Activated CD4-positive, alpha-beta T cell treated with anti-CD3 and anti-CD28 coated beads, Interleukin-2, amount 50 U/mL, for 24 hours (primary cell): ENCODE measurements around the gene MID1IP1.

Source experiments
- DNase-seq, 2 donors: peaks; one replicate each; pipeline ENCODE4 v3.0.0-alpha.2; 2020; ENCODE audit warnings: low read depth in 1 of 2, low spot score in 1 of 2

The MID1IP1 gene

GRCh38 chrX:38811515-38812243 lies 10.4 kb downstream of the MID1IP1 start:
- no peak for DNase-seq

DNA sequence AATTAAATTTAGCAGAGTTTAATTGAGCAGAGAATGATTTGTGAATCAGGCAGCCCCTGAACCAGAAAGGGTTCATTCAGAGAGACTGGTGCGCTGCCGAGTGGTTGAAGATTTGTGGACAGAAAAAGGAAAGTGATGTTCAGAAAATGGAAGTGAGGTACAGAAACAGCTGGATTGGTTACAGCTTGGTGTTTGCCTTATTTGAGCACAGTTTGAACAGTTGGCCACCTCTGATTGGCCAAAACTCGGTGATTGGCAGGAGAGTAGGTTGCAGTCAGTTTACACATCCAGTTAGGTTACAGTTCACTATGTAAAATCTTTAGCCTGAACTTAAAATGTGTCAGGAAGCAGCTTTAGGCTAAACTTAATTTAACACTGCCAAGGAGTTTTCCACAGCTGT lies 14.9 kb downstream of the MID1IP1 start:
- DNase-seq, result no peak

DNA sequence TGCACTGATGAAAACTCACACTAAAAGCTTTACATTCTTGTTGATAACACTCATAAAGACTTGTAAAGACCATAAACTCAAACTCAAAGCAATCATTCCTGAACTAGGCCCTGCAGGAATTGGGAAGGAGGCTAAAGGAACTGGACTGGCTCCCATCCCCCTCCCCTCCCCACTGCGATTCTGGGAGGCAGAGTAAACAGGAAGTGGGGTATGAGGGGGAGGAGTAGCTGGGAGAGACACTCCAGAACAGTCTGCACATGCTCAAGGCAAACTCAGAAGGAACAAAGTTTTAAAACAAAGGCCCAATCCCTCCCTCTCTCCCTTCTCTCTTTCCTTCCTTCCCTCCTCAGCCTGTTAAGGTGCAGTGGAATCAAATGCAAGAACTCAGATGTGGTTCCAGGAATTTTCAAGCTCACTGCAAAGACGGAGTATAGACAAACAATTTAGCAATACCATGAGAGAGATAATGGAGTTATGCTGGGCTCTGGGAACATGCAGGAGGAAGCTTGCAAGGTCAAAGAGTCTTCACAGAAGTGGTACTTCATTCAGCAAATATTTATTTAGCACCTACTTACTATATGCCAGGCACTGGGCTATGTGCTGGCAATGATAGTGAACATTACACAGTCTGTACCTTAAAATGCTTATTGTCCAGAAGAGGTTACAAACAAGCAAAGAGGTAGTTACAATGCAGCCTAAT lies 15.9 kb downstream of the MID1IP1 start:
- no peak for DNase-seq

GRCh38 chrX:38819163-38819562 lies 17.9 kb downstream of the MID1IP1 start:
- DNase-seq, result no peak

GRCh38 chrX:38819709-38820108 lies 18.4 kb downstream of the MID1IP1 start:
- no peak for DNase-seq

- no peak for DNase-seq
Observed at GRCh38 chrX:38820751-38821150, 19.5 kb downstream of the MID1IP1 start.

DNA sequence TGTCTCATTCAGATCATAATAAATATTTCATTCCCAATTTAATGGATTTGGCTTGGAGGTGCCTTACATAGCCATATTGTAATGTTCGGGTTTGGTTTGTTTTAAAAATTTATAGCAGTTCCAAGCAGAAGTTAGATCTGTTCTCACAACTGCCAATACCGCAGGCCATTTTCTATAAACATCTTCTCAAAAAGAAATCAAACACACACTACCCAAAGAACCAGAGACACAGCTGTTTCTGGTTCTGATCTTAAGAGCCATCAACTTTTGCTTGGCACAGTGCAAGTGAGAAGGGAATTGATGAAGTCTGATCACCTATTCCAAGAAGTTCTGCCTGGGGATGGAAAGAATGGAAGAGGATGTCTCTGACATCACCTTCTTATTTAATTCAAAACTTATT lies 22.9 kb downstream of the MID1IP1 start:
- DNase-seq, result no peak

GRCh38 chrX:38831949-38832348 lies 30.7 kb downstream of the MID1IP1 start:
- no peak for DNase-seq

DNA sequence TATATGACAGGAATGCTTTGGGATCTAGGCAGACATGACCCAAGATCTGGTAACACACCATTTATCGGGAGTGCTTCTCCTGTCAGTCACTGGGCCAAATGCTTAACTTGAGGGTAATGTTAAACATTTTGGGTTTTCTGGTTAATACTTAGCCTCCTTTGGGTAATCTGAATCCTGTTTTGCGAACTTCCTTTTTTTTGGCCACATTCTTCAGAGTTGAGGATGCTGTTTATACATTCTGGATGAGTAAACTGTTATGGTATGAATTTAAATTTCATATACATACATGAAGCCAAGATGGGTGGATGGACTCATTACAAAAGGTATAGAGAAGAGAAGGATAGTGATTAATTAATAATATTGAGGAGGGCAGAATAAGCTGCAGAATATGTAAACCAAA lies 36.1 kb downstream of the MID1IP1 start:
- DNase-seq, result no peak

- DNase-seq, result no peak
Observed at GRCh38 chrX:38839277-38839676, 38.0 kb downstream of the MID1IP1 start.

- DNase-seq, result no peak
Observed at GRCh38 chrX:38839944-38840343, 38.7 kb downstream of the MID1IP1 start.

DNA sequence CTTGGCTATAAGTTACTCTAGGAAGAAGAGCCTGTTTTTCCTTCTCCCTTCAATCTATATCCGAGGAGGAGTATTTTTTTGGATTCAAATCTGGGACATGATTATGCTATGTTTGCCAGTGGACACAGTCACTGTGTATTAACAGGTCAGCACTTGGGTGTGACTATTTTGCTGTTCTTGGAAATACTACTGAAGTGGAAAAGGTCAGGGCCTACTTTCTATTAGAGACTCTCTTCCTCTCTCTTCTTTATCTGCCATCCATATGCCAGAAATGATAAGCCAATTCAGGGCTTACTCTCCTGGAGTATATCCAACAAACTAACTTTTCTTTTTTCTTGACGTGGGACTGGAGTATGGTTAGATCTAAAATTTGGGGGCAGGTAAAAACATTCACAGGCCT lies 40.5 kb downstream of the MID1IP1 start:
- DNase-seq, result no peak

GRCh38 chrX:38845426-38845825 lies 44.2 kb downstream of the MID1IP1 start:
- no peak for DNase-seq

DNA sequence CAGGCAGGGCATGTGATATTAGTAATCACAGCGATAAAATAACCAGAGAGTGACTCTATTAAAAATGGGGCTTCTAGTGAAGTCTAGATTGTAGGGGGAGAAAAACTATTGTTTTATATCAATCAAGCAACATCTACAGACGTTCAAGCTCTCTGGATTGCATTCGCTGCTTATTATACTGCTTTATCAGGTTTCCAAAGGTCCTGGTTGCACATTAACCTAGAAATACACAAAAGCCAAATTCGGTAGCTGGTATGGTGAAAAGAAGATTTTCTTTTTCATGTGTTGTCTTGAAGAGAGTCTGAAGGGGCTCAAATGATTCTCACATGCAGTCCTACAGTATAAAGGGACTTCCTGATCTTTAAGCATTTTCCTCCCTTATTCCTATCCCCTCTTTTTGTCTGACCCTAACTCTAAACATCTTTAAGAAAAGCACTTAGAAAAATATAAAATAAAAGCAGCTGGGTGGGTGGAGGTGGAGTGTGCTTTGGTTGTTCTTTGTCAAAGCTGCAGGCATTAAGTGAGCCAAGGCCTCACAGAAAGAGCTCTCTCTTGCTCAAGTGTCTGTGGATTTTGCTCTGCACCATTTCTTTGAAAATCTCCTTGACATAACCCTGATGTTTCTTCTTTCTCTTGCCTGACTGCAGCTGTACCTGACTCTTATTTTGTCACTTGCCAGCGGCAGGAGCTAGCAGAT lies 46.1 kb downstream of the MID1IP1 start:
- no peak for DNase-seq

DNA sequence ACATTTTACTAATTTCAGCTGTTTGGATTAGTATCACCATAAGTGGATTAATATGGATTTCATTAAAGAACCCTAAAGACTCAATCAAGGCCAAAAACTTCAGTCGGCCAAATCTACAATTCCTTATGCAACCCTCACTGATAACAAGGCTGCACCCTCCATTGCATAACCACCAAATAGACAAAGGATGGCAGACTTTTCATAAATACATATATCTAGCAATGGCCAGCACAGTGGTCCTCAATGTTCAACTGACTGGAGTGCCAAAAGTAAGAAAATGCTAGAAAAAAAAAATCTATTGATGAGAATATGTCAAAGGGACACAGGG lies 46.6 kb downstream of the MID1IP1 start:
- DNase-seq, result no peak

DNA sequence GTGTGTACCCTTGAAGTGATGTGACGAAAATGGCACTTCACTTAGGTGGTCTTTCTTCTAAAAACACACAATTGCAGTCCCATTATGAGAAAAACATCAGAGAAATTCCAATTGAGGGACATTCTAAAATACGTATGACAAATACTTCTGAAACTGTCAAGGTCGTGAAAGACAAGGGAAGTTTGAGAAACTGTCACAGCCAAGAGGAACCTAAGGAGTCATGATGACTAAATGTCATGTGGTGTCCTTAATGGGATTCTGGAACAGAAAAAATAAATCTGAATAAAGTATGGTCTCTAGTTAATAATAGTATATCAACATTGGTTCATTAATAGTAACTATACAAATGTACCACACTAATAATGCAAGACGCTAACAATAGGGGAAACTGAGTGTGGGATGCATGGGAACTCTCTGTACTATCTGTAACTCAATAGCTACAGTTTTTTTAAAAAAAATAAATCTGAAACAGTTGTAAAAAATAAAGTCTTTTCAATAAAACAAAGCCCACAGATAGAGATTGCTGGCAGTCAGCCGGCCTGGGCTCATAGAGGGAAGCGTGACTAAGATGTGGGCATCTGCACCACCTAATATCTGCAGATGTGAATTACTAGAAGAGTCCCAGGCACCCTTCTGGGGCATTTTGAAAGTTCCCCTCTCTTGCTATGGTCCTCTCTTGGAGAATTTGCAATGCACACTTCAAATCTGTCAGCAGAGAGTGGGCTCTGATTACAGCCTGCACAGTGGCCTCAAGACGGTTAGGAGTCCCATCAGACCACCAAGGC lies 47.6 kb downstream of the MID1IP1 start:
- no peak for DNase-seq

DNA sequence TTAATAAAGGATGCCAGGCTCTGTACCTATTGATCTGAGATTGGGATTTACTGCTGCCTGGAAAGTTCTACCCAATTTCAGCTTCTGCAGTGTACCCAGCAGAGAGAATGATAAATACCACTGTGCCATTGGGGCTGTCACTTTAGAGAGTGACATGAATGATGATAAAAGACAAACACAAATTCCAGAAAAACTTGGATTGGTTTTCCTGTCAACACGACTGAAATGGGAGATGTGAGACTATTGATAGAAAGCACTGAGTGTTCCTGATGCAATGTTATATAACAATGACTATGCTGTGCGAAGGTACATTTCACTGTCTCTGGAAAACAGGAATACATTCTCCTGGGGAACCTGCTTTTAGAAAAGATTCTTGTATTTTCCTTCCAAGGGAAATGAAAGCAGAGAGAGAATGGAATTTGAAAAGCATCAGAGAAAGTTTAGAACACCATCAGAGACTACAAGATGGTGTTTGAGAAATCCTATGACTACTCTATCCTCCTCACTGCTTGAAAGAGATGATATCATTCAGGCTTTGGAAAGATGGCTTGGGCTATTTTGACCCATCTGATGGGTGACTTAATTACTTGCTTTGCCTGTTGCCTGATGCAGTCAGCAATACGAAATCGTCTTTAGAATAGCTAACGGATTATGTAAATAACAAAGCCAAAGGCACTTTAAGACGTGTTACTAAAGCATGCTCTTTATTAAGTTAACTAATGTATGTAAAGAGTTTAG lies 49.7 kb downstream of the MID1IP1 start:
- DNase-seq, result no peak

- DNase-seq, result no peak
Observed at GRCh38 chrX:38854305-38854704, 53.0 kb downstream of the MID1IP1 start.
